HG03064 (cell line): ENCODE measurements around the gene DSPP.

Experiments used
- ATAC-seq: cut with Tn5 transposase; IDR thresholded peaks from one replicate; pipeline ENCODE4 v1.9.1; 2021; ENCODE audit warnings: low read depth; ENCODE audit not compliant: unreplicated experiment

Gene DSPP

DNA sequence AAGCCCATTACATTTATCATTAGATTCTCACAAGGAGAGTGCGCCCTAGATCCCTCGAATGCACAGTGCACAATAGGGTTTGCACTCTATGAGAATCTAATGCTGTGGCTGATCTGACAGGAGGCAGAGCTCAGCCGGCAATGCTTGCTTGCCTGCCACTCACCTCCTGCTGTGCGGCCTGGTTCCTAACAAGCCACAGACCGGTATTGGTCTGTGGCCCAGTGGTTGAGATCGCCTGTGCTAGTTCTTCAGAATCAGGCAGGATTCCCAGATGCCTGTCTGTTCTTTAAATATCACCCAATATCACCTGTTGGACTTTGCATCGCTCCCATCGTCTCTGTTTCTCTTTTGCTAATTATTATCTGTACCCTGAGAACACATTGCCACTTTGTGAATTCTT lies 14.0 kb downstream of the DSPP start:
- ATAC-seq = no peak

DNA sequence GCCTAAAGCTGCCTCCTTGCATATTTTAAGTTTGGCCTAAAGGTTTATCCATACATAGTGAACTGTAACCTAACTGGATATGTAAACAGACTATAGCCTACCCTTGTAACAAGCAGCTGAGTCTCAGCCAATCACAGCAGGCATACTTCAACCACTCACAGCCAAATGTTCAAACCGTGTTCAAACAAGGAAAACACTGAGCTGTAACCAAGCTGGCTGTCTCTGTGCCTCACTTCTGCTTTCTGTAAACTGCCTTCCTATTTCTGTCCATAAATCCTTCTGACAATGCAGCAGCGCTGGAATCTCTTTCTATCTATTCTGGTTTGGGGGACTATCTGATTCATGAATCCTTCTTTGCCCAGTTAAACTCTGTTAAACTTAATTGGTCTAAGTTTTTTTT lies 16.4 kb downstream of the DSPP start:
- no peak for ATAC-seq

DNA sequence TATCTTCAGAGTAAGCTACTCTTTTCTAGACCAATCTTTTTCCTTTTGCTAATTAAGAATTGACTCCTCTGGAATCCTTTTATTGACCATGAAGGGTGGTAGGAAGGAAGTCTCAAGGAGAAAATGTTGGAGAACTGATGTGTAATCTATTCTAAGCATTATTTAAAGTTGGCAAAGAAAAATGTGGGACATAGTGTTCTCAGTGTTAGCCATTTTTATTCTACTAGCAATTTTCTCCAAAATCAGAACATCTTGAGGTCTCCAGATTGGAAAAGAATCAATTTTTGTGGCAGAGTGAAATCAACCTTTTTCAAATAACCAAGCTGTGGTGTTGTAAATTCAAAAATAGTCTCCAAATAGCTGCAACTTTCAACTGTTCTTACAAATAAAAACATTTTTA lies 23.3 kb downstream of the DSPP start:
- ATAC-seq = no peak

DNA sequence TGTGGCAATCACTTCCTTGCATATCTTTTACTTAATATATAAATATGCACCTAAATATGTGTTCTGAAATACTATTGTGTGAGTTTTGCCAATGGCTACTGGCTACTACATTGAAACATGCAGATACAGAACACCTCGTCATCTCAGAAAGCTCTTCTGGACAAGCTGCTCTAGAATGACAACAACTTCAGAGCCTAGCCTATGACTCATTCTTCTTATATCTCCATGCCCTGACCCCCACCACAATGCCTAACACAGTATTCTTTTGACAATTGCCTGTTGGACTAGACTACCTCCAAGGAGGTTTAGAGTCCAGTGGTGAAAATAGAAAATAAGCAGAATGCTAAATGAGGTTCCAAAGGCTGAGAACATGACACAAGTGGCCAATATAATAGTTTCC lies 24.1 kb downstream of the DSPP start:
- no peak for ATAC-seq

DNA sequence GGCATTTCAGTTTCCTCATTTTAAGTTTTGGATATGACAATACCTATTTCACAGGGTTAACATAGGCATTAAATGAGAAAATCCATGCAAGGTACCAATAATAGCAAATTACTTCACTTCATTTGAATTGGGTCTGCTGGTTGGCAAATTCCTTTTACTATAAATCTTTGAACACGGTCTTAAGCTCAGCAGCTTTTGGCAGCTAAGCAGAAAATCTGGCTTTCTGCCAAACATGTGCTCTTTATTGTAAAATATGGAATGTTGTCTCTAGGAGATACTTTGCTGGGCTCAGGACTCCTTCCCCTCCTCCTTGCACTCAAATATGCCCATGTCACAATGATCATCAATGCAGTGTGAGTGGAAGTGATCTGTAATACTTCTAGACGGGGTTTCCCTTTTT lies 24.9 kb downstream of the DSPP start:
- no peak for ATAC-seq

DNA sequence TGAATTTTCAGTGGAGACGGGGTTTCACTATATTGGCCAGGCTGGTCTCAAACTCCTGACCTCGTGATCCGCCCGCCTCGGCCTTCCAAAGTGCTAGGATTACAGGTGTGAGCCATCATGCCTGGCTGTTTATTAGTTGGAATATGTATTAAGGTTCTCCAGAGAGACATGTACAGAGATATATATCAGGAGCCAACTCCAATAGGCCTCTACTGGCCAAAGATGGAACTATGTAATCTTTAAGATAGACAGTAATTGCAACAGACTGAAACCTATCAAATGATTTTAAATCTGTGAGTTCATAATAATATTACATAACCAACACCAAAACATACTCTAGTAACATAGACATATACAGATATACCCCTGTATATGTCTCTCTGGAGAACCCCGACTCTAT lies 36.0 kb downstream of the DSPP start:
- no peak for ATAC-seq

DNA sequence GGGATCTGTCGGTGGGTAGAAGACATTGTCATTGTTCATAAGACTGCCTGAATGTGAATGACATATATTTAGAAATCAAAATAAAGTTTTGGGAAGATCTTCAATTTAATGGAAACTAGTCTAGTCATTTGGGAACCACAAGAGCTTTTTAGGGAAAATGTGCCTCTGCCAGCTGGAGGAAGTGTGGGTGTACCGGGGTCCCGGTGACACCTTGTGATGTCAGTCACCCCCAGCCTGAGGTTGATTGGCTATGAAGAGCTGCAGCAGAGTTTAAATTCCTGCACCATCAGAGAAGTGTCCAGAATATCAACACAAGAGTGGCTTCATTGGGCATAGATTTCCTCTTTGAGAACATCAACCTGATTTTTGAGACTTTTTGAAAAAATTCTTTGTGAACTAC lies 41.7 kb downstream of the DSPP start, which contains the start of gene DMP1:
TSS of gene DMP1 (plus strand) at position 301 of the 400 bp plus-strand sequence. CDS start 6,213 bp downstream, outside the sequence.
- ATAC-seq = no peak

DNA sequence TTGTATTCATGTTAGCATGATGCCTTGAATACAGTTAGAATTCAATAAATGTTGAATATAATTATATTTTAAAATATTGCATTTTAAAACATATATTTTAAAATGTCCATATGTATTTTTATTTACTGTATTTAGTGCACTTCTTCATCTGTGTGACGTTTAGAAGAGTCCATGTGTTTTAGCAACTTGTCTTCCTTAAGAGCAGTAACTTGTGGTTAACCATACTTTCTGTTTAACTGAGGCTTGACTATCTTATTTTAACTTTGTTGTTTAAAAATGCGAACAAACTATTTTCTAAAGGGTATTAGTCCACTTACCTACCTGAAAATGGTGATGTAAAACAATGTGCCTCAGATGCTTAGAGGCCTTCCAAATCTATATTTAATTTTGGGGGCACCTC lies 42.6 kb downstream of the DSPP start:
- ATAC-seq = no peak

DNA sequence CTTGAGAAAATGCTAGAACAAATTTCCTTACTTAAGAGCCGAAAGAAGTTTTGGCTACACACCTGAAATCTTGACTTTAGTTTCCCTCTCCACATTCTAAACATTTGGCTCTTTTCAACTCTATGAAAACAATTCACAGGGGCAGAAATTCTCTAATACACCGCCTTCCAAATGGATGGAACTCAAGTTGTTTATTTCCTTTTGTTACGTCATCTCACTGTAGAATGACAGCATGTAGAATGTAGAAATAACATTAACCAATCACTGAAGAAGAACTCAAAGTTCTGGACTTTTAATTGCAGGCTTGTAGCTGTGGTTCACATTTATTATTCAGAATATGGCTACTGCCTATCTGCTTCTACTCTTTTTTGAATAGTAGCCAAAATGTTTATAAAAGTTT lies 43.6 kb downstream of the DSPP start:
- no peak for ATAC-seq

DNA sequence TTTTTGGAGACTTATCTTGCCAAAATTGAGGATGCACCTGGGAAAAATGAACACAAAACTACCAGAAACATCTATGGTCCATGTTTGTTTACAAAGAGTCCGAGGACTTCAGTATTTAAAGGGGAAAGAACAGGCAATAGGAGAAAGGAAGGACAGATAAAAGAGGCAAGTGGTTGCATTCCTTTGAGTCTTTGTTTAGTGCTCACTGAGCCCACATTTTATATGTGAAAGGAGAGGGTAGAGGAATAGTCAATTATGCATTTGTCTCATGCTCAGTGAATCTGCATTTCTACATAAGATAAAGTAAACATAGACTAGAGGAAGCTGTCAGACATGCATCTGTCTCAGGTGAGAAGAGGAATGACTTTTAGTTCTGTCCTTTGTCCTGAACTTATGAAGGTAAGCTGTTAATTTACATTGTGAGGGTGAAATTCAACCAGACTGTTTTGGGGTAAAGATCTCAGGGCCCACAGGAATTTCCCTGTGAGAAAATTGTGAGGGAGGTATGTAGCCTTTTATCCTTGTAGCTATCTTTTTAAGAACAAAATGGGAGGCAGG lies 46.2 kb downstream of the DSPP start:
- no peak for ATAC-seq

DNA sequence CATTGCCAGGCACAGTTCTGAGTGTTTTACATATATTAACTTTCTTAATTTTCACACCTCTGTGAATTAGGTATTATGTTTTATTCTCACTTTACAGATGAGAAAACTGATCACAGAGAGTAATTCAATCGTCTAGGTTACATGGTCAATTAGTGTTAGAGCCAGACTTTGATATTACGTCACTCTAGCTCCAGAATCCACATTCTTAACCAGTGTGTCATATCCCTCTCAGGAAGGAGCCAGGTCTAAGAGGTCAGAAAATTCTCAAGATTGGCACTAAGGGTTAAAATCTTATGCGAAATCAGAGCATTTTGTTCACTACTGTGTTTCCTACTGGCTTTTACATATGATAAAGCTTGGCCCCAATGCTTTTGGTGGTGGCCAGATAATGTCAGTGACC lies 49.2 kb downstream of the DSPP start:
- ATAC-seq = no peak

DNA sequence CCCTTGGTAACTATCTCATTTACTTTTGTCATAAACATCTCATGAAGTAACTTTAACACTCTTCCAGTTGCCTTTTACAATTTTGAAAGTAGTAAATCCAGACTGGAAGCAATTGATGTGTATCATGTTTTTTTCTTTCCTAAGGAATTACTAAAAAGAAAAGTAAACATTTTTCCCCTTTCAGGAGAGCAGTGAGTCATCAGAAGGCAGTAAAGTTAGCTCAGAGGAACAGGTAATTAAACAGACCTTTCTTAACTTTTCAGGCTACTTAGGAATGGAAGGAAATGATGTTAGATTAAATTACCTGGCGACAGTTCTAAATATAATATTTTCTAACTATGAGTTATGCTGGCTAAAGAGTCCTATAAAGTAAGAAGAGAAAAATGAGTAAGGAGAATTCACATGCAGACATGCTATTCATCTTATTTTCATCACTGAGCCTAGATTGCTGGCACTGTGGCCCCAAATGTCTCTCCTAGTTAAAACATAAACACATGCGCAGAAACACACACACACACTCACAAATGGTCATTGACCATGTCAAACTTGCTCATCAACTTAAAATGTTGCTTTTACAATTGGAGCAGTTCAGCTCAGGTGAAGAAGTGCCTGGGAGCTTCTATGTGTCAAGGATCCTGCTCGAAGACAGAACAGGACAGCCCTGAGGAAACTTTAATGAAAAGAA lies 51.1 kb downstream of the DSPP start:
- ATAC-seq = no peak

DNA sequence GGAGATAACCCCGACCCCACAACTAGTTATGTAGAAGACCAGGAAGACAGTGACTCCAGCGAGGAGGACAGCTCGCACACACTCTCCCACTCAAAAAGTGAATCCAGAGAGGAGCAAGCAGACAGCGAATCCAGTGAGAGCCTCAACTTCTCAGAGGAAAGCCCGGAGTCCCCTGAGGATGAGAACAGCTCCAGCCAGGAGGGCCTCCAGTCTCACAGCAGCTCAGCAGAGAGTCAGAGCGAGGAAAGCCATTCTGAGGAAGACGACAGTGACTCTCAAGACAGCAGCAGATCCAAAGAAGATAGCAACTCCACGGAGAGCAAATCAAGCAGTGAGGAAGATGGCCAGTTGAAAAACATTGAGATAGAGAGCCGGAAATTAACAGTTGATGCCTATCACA lies 54.5 kb downstream of the DSPP start:
- ATAC-seq = no peak
